A673 (cell line): ENCODE results near the gene SHQ1. TPM values are rescaled to one million over a fixed set of nuclear protein-coding genes. Genes with fewer than 3 reads are reported as not detected.

Experiments used
- BruUV-seq: library from RNA; stranded (reverse); fragments of 400-500 nt; replicated peaks from 2 replicates; lab custom pipeline; 2021; lab: Mats Ljungman, UMichigan
- CTCF ChIA-PET: fragments of 300-600 bp; sonication (Branson Sonifier 250); formaldehyde crosslinking; loops from one replicate; lab custom pipeline; 2022; ENCODE audit warnings: antibody characterized with exemption; lab: Charles Lee
- POLR2A ChIA-PET: fragments of 300-600 bp; sonication (Branson Sonifier 250); formaldehyde crosslinking; loops from one replicate; lab custom pipeline; 2022; ENCODE audit warnings: antibody characterized with exemption; ENCODE audit not compliant: low non-redundant PET; lab: Charles Lee
- DNase-seq: peaks from one replicate; pipeline ENCODE4 v3.0.0-alpha.2; 2015; ENCODE audit warnings: low spot score
- H3K27ac ChIP-seq: fragments of 200-600 bp; sonication (generic); 2 replicates; pipeline ENCODE4 v1.5.1; 2016; ENCODE audit warnings: mixed run types, low read depth, mild to moderate bottlenecking, mixed read lengths, antibody characterized with exemption, low read length; ENCODE audit not compliant: poor library complexity, severe bottlenecking
- H3K27me3 ChIP-seq: fragments of 200-600 bp; sonication (generic); replicated peaks from 2 replicates; pipeline ENCODE4 v1.6.1; 2017; ENCODE audit warnings: mixed run types, low read depth, mild to moderate bottlenecking, mixed read lengths, antibody characterized with exemption, low read length; ENCODE audit not compliant: insufficient read depth, poor library complexity
- H3K36me3 ChIP-seq: fragments of 200-600 bp; sonication (generic); 2 replicates; pipeline ENCODE4 v1.6.1; 2016; ENCODE audit warnings: mixed run types, mild to moderate bottlenecking, mixed read lengths, antibody characterized with exemption, low read length; ENCODE audit not compliant: insufficient read depth, poor library complexity, severe bottlenecking
- H3K4me1 ChIP-seq: fragments of 200-600 bp; sonication (generic); 2 replicates; pipeline ENCODE4 v1.6.1; 2017; ENCODE audit warnings: mixed run types, mild to moderate bottlenecking, mixed read lengths, antibody characterized with exemption, low read length; ENCODE audit not compliant: insufficient read depth, poor library complexity, severe bottlenecking
- H3K4me3 ChIP-seq: fragments of 200-600 bp; sonication (generic); 2 replicates; pipeline ENCODE4 v1.5.1; 2016; ENCODE audit warnings: low read depth, mixed run types, mild to moderate bottlenecking, mixed read lengths, low read length; ENCODE audit not compliant: poor library complexity, severe bottlenecking
- H3K9me3 ChIP-seq: fragments of 200-600 bp; sonication (generic); 2 replicates; pipeline ENCODE4 v1.6.1; 2016; ENCODE audit warnings: mixed run types, low read depth, mild to moderate bottlenecking, mixed read lengths, antibody characterized with exemption, low read length; ENCODE audit not compliant: poor library complexity, severe bottlenecking
- EZH2 ChIP-seq: fragments of 200-600 bp; sonication (generic); IDR thresholded peaks from 2 replicates; pipeline ENCODE4 v1.6.1; 2017; ENCODE audit warnings: borderline replicate concordance, low read depth, mild to moderate bottlenecking, mixed read lengths, antibody characterized with exemption, low read length; ENCODE audit not compliant: poor library complexity, severe bottlenecking
- intact Hi-C: fragments of 100-400 bp; cut with micrococcal nuclease; formaldehyde crosslinking; loops from one replicate; pipeline ENCODE4 v1.10.0; 2022; ENCODE audit not compliant: unreplicated experiment
- total RNA-seq: library from RNA; stranded (reverse); gene quantifications from 2 replicates; pipeline ENCODE4 v1.2.3, GENCODE V29; 2021
- TF ChIP-seq, protein P1 (sequence below): fragments of 300-800, 200-600 bp; sonication (generic); conservative IDR thresholded peaks from 2 replicates; pipeline ENCODE4 v1.5.1; 2017; ENCODE audit warnings: low read depth, mild to moderate bottlenecking, antibody characterized with exemption, low read length, moderate library complexity, mixed read lengths

The SHQ1 gene
- total RNA-seq, 1 experiment from 2014 or later = 24.3 TPM

DNA sequence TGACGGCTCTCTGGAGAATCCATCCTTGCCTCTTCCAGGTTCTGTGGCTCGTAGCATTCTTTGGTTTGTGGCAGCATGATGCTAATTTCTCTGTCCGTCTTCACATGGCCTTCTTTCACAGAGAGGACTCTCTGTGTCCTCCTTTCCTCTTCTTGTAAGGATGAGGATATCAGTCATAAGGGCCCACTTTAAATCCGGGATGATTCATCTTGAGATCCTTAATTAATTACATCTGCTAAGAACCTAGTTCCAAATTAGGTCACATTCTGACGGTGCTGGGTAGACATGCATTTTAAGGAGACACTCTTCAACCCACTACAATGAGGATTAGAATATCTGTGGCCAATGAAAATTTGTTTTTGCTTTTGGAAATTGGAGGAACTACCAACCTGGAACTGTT is 23.9 kb upstream of the SHQ1 start:
- Histone ChIP-seq H3K27ac (no peak overlapping the region), H3K4me1 (no peaks in the 10 kb centered on the region), H3K4me3 (no peak overlapping the region), H3K36me3 (no peaks in the 10 kb centered on the region), H3K27me3 (no peaks in the 10 kb centered on the region), H3K9me3 (no peaks in the 10 kb centered on the region)
- no peak for TF ChIP-seq EZH2
- TF ChIP-seq, protein P1, sequence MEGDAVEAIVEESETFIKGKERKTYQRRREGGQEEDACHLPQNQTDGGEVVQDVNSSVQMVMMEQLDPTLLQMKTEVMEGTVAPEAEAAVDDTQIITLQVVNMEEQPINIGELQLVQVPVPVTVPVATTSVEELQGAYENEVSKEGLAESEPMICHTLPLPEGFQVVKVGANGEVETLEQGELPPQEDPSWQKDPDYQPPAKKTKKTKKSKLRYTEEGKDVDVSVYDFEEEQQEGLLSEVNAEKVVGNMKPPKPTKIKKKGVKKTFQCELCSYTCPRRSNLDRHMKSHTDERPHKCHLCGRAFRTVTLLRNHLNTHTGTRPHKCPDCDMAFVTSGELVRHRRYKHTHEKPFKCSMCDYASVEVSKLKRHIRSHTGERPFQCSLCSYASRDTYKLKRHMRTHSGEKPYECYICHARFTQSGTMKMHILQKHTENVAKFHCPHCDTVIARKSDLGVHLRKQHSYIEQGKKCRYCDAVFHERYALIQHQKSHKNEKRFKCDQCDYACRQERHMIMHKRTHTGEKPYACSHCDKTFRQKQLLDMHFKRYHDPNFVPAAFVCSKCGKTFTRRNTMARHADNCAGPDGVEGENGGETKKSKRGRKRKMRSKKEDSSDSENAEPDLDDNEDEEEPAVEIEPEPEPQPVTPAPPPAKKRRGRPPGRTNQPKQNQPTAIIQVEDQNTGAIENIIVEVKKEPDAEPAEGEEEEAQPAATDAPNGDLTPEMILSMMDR = no peak
- peak; percentile 60 for DNase-seq
- CTCF ChIA-PET = no interaction called here
- POLR2A ChIA-PET = no interaction called here
- BruUV-seq = no TSS peak
- intact Hi-C loops = no loop called here

DNA sequence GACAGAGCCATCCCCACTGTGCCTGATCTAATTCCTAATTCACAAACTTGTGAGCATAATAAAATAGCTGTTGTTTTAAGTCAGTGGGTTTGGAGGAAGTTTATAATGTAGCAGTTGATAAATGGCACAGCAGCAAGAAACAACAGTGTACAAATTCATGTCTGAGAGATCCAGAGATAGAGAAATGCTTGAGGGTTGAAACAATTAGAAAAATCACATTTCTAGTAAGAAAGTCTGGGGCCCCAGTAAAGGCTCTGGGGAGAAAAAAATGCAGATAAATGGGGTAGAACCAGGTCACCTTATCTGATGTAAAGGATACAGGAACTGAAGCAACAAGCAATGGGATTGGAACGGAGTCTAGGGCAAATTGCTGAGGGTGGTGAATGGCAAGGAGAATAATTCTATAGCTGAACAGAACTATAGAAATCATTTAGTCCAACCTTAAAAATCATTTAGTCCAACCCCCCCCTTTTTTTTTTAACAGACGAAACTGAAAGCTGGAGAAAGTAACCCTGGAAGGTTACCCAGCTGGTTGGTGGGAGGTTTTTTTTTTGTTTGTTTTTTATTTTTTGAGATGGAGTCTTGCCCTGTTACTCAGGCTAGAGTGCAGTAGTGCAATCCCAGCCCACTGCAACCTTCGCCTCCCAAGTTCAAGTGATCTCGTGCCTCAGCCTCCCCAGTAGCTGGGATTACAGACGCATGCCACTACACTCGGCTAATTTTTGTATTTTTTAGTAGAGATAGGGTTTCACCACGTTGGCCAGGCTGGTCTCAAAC is 14.3 kb upstream of the SHQ1 start:
- no peak overlapping the region for H3K27ac ChIP-seq
- DNase-seq = no peak
- no peak overlapping the region for H3K4me3 ChIP-seq
- no peaks in the 10 kb centered on the region for H3K27me3 ChIP-seq
- no peaks in the 10 kb centered on the region for H3K36me3 ChIP-seq
- TF ChIP-seq, protein P1 = no peak
- no peak for TF ChIP-seq EZH2
- BruUV-seq = no TSS peak
- ChIA-PET CTCF (no interaction called here), POLR2A (interaction anchor here (0.7 kb wide), 1 partner anchor 583 kb away, joined by 3 read pairs; no protein-coding TSS in a partner anchor)
- intact Hi-C loops = no loop called here
- H3K4me1 ChIP-seq = no peaks in the 10 kb centered on the region
- H3K9me3 ChIP-seq = no peaks in the 10 kb centered on the region

DNA sequence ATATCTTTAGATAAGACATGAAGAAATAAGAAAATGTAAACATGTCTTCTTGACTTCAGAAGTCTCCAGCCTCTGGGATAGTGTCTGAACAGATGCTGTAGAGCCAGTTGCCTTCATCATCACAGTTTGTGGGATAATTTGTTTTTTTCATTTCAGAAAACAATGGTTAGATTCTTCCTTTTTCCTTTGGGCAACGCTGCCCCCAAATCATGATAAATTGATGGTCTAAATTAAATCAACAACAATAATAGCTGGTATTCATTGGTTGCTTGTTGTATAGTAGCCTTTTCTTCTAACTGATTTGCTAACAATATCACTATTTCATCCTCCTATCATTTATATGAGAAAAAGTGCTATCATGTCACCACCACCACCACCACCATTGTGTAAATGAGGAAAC is 12.6 kb upstream of the SHQ1 start:
- no peaks in the 10 kb centered on the region for H3K4me1 ChIP-seq
- H3K4me3 ChIP-seq = no peak overlapping the region
- ChIA-PET POLR2A (no interaction called here), CTCF (no interaction called here)
- no peaks in the 10 kb centered on the region for H3K27me3 ChIP-seq
- no peak for DNase-seq
- TF ChIP-seq EZH2 = no peak
- TF ChIP-seq, protein P1 = no peak
- BruUV-seq = no TSS peak
- intact Hi-C loops = no loop called here
- H3K9me3 ChIP-seq = no peaks in the 10 kb centered on the region
- no peak overlapping the region for H3K27ac ChIP-seq
- H3K36me3 ChIP-seq = no peaks in the 10 kb centered on the region
